ENCODE results near the gene ZDHHC11B.
"Not testable (repeated sequence)": the region's sequence is repeated elsewhere in the genome, so short reads cannot be mapped to it uniquely, and the experiment has no call there.

Gene ZDHHC11B

GRCh38 chr5:751992-752391 lies 32.5 kb downstream of the ZDHHC11B start:
- not testable (repeated sequence) for DNase-seq

GRCh38 chr5:751496-751895 lies 33.0 kb downstream of the ZDHHC11B start:
- DNase-seq, result peak; percentile 2

- DNase-seq, result peak; percentile 4
Observed at GRCh38 chr5:750226-750625, 34.3 kb downstream of the ZDHHC11B start.

- peak; percentile 3 for DNase-seq
Observed at GRCh38 chr5:749101-749670, 35.3 kb downstream of the ZDHHC11B start.

- peak; percentile 15 for DNase-seq
Observed at GRCh38 chr5:748011-748980, 36.2 kb downstream of the ZDHHC11B start.

GRCh38 chr5:747303-747844 lies 37.2 kb downstream of the ZDHHC11B start:
- DNase-seq, result not testable (repeated sequence)

- DNase-seq, result peak; percentile 8
Observed at GRCh38 chr5:746258-746761, 38.2 kb downstream of the ZDHHC11B start.

GRCh38 chr5:745272-746142 lies 39.0 kb downstream of the ZDHHC11B start:
- DNase-seq, result peak; percentile 33

- DNase-seq, result not testable (repeated sequence)
Observed at GRCh38 chr5:743696-744404, 40.7 kb downstream of the ZDHHC11B start.

- not testable (repeated sequence) for DNase-seq
Observed at GRCh38 chr5:742276-742675, 42.3 kb downstream of the ZDHHC11B start.

- not testable (repeated sequence) for DNase-seq
Observed at GRCh38 chr5:734145-734544, 50.4 kb downstream of the ZDHHC11B start.

GRCh38 chr5:732754-733454 lies 51.6 kb downstream of the ZDHHC11B start:
- DNase-seq, result not testable (repeated sequence)

GRCh38 chr5:729225-729624 lies 55.3 kb downstream of the ZDHHC11B start:
- not testable (repeated sequence) for DNase-seq

GRCh38 chr5:727087-727486 lies 57.4 kb downstream of the ZDHHC11B start:
- DNase-seq, result not testable (repeated sequence)

- not testable (repeated sequence) for DNase-seq
Observed at GRCh38 chr5:723865-724264, 60.7 kb downstream of the ZDHHC11B start.

GRCh38 chr5:723309-723708 lies 61.2 kb downstream of the ZDHHC11B start:
- DNase-seq, result not testable (repeated sequence)

- DNase-seq, result not testable (repeated sequence)
Observed at GRCh38 chr5:719379-719778, 65.2 kb downstream of the ZDHHC11B start.

GRCh38 chr5:717143-717542 lies 67.4 kb downstream of the ZDHHC11B start:
- no peak for DNase-seq

- not testable (repeated sequence) for DNase-seq
Observed at GRCh38 chr5:716740-717139, 67.8 kb downstream of the ZDHHC11B start.

GRCh38 chr5:715636-716035 lies 68.9 kb downstream of the ZDHHC11B start:
- not testable (repeated sequence) for DNase-seq
